Bone marrow (tissue), 2 donors: ENCODE measurements around the gene SYTL3.
"Not testable (repeated sequence)": the region's sequence is repeated elsewhere in the genome, so short reads cannot be mapped to it uniquely, and the experiment has no call there.

ENCODE experiments used
- DNase-seq, 2 donors: peaks; one replicate each; lab custom pipeline; 2025; lab: John Stamatoyannopoulos, UW

The SYTL3 gene

DNA sequence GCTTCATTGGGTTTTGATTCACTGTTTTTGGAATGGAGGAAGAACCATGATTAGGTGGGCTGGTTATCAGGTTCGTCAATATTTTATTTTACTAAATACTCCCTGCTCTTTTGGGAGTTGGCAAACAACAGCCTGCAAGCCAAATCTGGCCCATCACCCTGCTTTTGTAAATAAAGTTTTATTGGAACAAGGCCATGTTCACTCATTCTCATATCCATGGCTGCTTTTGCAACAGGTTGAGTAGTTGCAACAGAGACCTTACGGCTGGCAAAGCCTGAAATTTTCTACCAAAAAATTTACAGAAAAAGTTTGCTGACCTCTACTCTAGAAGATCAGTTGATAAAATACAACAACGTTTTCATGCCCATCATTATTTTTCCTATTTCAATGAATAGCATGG, 45.1 kb downstream of the SYTL3 start:
- no peak for DNase-seq

DNA sequence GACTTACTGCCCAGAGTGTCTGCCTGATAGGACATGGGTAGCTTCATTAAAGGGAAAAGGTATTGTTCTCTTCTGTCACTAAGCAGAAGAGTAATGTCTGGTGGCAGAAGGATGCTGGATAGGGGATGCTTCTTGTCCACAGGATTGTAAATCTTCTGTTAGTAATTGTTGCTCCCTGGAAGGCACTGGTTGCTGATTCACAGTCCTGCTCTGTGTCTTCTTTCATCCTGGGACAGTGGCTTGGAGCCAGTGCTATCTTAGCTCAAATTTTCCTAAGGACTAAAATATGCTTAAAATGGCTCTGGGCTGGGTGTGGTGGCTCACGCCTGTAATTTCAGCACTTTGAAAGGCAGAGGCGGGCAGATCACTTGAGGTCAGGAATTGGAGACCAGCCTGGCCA, 48.0 kb downstream of the SYTL3 start:
- no peak for DNase-seq

- no peak for DNase-seq
These were observed 49.1 kb downstream of the SYTL3 start for GRCh38 chr6:158698931-158699330.

DNA sequence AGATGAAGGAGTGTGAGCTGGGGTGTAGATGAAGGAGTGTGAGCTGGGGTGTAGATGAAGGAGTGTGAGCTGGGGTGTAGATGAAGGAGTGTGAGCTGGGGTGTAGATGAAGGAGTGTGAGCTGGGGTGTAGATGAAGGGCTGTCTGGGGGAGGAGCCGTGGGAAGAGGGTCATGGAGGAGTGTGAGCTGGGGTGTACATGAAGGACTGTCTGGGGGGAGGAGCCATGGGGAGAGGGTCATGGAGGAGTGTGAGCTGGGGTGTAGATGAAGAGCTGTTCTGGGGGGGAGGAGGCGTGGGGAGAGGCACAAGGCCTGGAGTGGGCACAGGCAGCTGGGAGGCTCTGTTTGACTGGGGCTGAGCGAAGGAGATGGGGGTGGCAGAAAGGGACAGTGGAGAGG, 51.4 kb downstream of the SYTL3 start:
- DNase-seq: not testable (repeated sequence)

DNA sequence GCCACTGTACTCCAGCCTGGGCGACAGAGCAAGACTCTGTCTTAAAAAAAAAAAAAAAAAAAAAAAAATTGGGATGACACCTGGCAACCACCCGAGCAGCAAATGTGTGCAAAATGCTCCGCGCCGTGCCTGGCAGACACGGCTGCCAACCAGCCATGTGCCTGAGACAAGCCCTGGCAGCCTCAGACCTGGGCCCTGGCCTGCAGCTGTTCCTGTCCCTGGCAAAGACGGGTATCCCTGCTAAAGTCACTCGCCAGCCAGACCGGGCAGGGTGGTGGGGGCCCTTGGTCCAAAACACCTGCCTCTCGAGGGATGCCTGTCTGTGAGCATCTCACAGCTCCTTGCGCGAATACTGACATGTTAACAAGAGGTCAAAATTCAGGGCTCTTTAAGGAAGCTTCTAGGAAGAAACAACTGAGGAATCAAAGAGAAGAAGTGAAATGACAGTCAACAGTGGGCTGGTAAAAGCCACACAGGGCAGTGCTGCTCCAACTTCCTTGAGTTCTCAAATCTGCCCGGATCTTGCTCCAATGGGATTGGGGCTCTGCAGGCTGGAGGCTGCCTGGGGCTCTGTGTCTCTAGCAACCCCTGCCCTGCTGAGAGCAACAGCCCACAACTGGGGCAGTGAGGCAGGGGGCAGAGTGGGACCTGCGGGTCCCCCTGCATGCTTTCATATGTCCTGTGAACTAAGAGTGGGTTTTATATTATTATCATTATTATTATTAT, 53.4 kb downstream of the SYTL3 start:
- no peak for DNase-seq

- peak; percentile 21 to 66 for DNase-seq
These were observed 54.3 kb downstream of the SYTL3 start for GRCh38 chr6:158703837-158704822.

- no peak for DNase-seq
These were observed 55.7 kb downstream of the SYTL3 start for GRCh38 chr6:158705386-158706126.

GRCh38 chr6:158706369-158706982, 56.6 kb downstream of the SYTL3 start:
- no peak for DNase-seq

GRCh38 chr6:158707120-158707820, 57.4 kb downstream of the SYTL3 start:
- DNase-seq: no peak

DNA sequence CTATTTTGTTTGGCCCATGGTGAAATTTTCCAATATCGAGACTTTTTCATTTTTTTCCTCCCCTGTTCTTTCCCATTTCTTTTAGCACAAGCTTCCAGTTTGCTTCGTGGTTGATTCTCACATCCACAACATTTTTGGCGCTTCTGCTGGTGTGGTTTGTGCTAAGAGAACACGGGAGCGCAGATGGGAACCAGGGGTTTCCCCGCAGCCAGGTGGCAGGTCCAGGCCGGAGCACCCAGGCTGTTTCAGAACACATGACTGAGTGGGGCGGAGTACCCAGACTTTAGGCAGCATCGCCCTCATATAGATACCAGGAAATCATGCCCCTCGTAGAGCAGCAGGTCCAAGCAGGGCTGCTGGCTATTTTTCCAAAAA, 58.0 kb downstream of the SYTL3 start:
- DNase-seq: no peak

- no peak for DNase-seq
These were observed 58.4 kb downstream of the SYTL3 start for GRCh38 chr6:158708239-158708638.

DNA sequence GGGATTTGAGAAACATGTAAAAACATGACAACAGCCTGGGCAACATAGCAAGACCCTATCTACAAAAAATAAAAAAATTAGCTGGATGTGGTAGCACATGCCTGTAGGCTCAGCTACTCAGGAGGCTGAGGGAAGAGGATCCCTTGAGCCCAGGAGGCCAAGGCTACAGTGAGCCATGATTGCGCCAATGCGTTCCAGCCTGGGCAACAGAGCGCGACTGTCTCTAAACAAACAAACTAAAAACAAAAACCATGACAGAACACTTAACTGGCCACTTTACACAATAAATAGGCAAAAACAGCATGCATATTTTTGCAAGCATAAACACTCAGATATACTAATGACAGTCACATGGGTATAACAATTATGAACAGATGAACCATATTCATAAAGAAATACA, 60.0 kb downstream of the SYTL3 start:
- no peak for DNase-seq

- no peak for DNase-seq
These were observed 61.4 kb downstream of the SYTL3 start for GRCh38 chr6:158711264-158711663.

GRCh38 chr6:158713469-158713868, 63.6 kb downstream of the SYTL3 start:
- DNase-seq: no peak

DNA sequence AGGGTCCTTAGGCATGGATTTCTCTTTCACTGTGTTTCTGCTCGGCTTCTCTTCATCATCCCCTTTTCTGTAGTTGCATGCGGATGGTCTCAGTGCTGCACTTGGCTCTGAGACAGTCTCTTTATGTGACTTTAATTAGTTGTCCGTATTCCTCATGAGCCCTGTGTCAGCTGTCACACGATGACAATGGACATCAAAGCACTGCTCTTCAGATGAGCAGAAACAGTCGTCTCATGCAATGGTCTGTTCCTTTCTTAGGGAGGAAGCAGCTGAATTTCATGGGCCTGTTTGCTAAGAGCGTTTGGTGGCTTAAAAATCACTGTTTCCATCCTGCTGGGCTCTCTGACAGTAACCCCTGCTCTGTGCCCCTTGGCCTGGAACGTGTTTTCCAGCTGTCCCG, 64.9 kb downstream of the SYTL3 start:
- no peak for DNase-seq

GRCh38 chr6:158715330-158716311, 65.8 kb downstream of the SYTL3 start:
- peak in 1 of 2 donors; percentile 12 for DNase-seq

GRCh38 chr6:158717341-158718330, 67.8 kb downstream of the SYTL3 start:
- DNase-seq: no peak

DNA sequence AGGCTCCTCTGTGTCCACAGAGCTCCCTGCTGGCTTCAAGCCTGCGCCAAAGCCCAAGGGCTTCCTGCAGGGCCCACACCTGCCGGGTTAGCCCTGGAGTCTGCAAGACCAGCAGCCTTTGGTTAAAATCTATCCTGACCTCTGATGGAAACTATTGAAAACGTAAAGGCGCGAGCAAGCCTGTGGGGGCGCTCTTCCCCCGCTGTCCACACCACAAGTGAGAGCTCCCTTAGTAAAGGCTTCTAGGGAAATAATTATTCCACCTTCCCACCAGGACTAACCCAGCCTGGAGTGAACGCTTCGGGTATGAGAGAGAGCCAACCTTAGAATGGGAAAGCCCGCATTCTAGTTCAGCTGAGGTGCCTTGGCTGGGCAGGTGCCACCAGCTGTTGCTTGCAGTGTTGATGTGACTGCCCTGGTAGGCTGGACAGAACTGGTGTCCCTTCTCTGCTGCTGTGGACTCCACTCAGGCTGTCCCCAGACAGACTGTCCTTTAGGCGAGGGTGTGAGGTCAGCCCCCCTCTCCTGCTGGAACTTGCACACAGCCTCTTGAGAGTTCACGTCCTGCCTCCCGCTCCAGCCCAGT, 68.7 kb downstream of the SYTL3 start:
- no peak for DNase-seq
